A549 (cell line): ENCODE data around the gene DDX49. TPM values are rescaled to one million over a fixed set of nuclear protein-coding genes. Genes with fewer than 3 reads are reported as not detected.
A peak's percentile ranks its signal among the peaks of the same experiment; 100 is the strongest.

ENCODE experiments used
- ATAC-seq, 2 experiments: fragments of 200-7000 bp in 1 of 2; fragments of >200 bp in 1 of 2; cut with Nextera tagmentation in 1 of 2; cut with Tn5 transposase in 1 of 2; 3 replicates each; pipeline versions ENCODE4 v1.8.0 to v1.9.1; 2018 to 2020; ENCODE audit warnings: mild to moderate bottlenecking in 1 of 2, moderate library complexity in 1 of 2
- CTCF ChIA-PET: fragments of 300-600 bp; sonication (Branson Sonifier 250); formaldehyde crosslinking; extraction: SDS; loops from one replicate; lab custom pipeline; 2021; ENCODE audit warnings: antibody characterized with exemption, inconsistent platforms; lab: Yijun Ruan, JAX
- POLR2A ChIA-PET: fragments of 350-600 bp; formaldehyde crosslinking; extraction: SDS; loops from one replicate; lab custom pipeline; 2021; ENCODE audit warnings: antibody characterized with exemption, inconsistent platforms; lab: Yijun Ruan, JAX
- DNase-seq, 2 experiments: peaks; one replicate each; pipeline versions ENCODE4 v3.0.0 to v3.0.0-alpha.2; 2011 to 2016; ENCODE audit warnings: low read depth in 1 of 2, low spot score in 1 of 2
- FAIRE-seq: peaks from 2 replicates; lab custom pipeline; 2011; peaks lifted over from hg19 to GRCh38; lab: Jason Lieb, UNC
- H3K27ac ChIP-seq, 2 experiments: fragments of >200 bp; sonication (Bioruptor Twin); formaldehyde crosslinking; 3 replicates each; pipeline ENCODE4 v1.5.1; 2016 to 2017
- H3K4me1 ChIP-seq: fragments of >200 bp; sonication (Bioruptor Twin); formaldehyde crosslinking; 3 replicates; pipeline ENCODE4 v1.6.1; 2016
- H3K4me2 ChIP-seq: fragments of >200 bp; sonication (Bioruptor Twin); formaldehyde crosslinking; 3 replicates; pipeline ENCODE4 v1.6.1; 2016
- H3K4me3 ChIP-seq: fragments of >200 bp; sonication (Bioruptor Twin); formaldehyde crosslinking; 3 replicates; pipeline ENCODE4 v1.5.1; 2016
- H3K9me3 ChIP-seq: fragments of >200 bp; sonication (Bioruptor Twin); formaldehyde crosslinking; 3 replicates; pipeline ENCODE4 v1.6.1; 2016
- ATOH8 ChIP-seq: fragments of 250-450 bp; sonication (Bioruptor Pico); IDR thresholded peaks from 2 replicates; pipeline ENCODE4 v1.5.0; 2020; ENCODE audit warnings: low read depth, mild to moderate bottlenecking, moderate library complexity
- BHLHE40 ChIP-seq: IDR thresholded peaks from 2 replicates; pipeline ENCODE4 v1.6.1; 2012; ENCODE audit warnings: low read depth, low read length, inconsistent platforms
- CHD2 ChIP-seq: fragments of 150-350 bp; IDR thresholded peaks from 2 replicates; pipeline ENCODE4 v1.6.1; 2014; ENCODE audit warnings: low read length; ENCODE audit not compliant: partially characterized antibody
- EHMT2 ChIP-seq: fragments of 200-600 bp; sonication (generic); IDR thresholded peaks from 2 replicates; pipeline ENCODE4 v1.6.1; 2016; ENCODE audit warnings: antibody characterized with exemption, low read depth, mild to moderate bottlenecking, moderate library complexity
- EP300 ChIP-seq, 2 experiments: fragments of >200 bp; sonication (Bioruptor Twin); formaldehyde crosslinking; IDR thresholded peaks; 2 replicates in 1 of 2; 3 replicates in 1 of 2; pipeline ENCODE4 v1.6.1; 2016 to 2017
- ESRRA ChIP-seq: fragments of 150-350 bp; IDR thresholded peaks from 2 replicates; pipeline ENCODE4 v1.6.1; 2014; ENCODE audit warnings: mild to moderate bottlenecking, low read length, borderline replicate concordance
- HDAC2 ChIP-seq: fragments of 200-600 bp; sonication (generic); IDR thresholded peaks from 2 replicates; pipeline ENCODE4 v1.6.1; 2016
- HMGXB4 ChIP-seq: fragments of 250-450 bp; sonication (Bioruptor Pico); IDR thresholded peaks from 2 replicates; pipeline ENCODE4 v1.5.0; 2021; ENCODE audit warnings: mild to moderate bottlenecking, moderate library complexity, borderline replicate concordance
- KDM5A ChIP-seq: fragments of 200-600 bp; sonication (generic); IDR thresholded peaks from 2 replicates; pipeline ENCODE4 v1.6.1; 2016; ENCODE audit warnings: antibody characterized with exemption, mild to moderate bottlenecking
- NFE2L2 ChIP-seq: fragments of 150-350 bp; conservative IDR thresholded peaks from 2 replicates; pipeline ENCODE4 v1.6.1; 2014; ENCODE audit warnings: low read length
- NPAS2 ChIP-seq: fragments of 250-450 bp; sonication (Bioruptor Pico); IDR thresholded peaks from 2 replicates; pipeline ENCODE4 v1.8.0; 2022; ENCODE audit warnings: mild to moderate bottlenecking, moderate library complexity, borderline replicate concordance
- RARB ChIP-seq: fragments of 250-450 bp; sonication (Bioruptor Pico); IDR thresholded peaks from 2 replicates; pipeline ENCODE4 v1.8.0; 2021; ENCODE audit warnings: mild to moderate bottlenecking, moderate library complexity
- RFX5 ChIP-seq: fragments of 450-650 bp; IDR thresholded peaks from 2 replicates; pipeline ENCODE4 v1.7.1; 2014; ENCODE audit warnings: antibody characterized with exemption, mild to moderate bottlenecking, moderate library complexity
- TP53 ChIP-seq: fragments of 250-450 bp; sonication (Bioruptor Pico); IDR thresholded peaks from 2 replicates; pipeline ENCODE4 v1.5.0; 2021; ENCODE audit warnings: mild to moderate bottlenecking, moderate library complexity
- ZC3H11A ChIP-seq: fragments of 450-650 bp; IDR thresholded peaks from 2 replicates; pipeline ENCODE4 v1.6.1; 2014; ENCODE audit warnings: antibody characterized with exemption, mild to moderate bottlenecking
- ZFP36 ChIP-seq: fragments of 450-650 bp; IDR thresholded peaks from 2 replicates; pipeline ENCODE4 v1.6.1; 2014; ENCODE audit warnings: borderline replicate concordance; ENCODE audit not compliant: partially characterized antibody
- WGBS: methylation state at CpG from one replicate; pipeline ENCODE4 v1.1.6; 2017; ENCODE audit errors: missing lambda C conversion rate; 5-methylcytosine and 5-hydroxymethylcytosine counted together
- polyA plus RNA-seq, 4 experiments: library from polyadenylated mRNA; depleted of rRNA in 3 of 4; stranded (reverse); fragments of >200 nt; fragmentation: RNase III in 1 of 4; extraction: RNeasy Plus Mini Kit Qiagen cat#74134 plus additional on column Dnase treatment in 1 of 4; gene quantifications; 2 replicates in 3 of 4; 3 replicates in 1 of 4; pipeline ENCODE4 v1.2.3, GENCODE V29; 2011 to 2017
- TF ChIP-seq, protein P1 (sequence below): fragments of >200 bp; sonication (Bioruptor Twin); formaldehyde crosslinking; IDR thresholded peaks from 3 replicates; pipeline ENCODE4 v1.6.1; 2016

DDX49 gene
- polyA plus RNA-seq, 2 of the 4 experiments (the other 2 are of a cell fraction): 23.4 to 31.5 TPM

- CTCF ChIA-PET: interaction anchor here (1.4 kb wide), 1 partner anchor 54 kb away, joined by 4 read pairs; no protein-coding TSS in a partner anchor
- Histone ChIP-seq H3K4me3 (no peak overlapping the region), H3K9me3 (no peaks in the 10 kb centered on the region), H3K4me1 (no peaks in the 10 kb centered on the region), H3K27ac (no peak overlapping the region), H3K4me2 (no peak overlapping the region)
- peak; percentile 48 to 60 for DNase-seq
- TF ChIP-seq RFX5 (no peak), RARB (no peak), NPAS2 (no peak), ATOH8 (CRISPR knock-in tag) (no peak), ZFP36 (no peak), KDM5A (no peak), CHD2 (no peak), ZC3H11A (no peak), EHMT2 (no peak), BHLHE40 (no peak), HDAC2 (no peak), ESRRA (no peak)
- TF ChIP-seq, protein P1, sequence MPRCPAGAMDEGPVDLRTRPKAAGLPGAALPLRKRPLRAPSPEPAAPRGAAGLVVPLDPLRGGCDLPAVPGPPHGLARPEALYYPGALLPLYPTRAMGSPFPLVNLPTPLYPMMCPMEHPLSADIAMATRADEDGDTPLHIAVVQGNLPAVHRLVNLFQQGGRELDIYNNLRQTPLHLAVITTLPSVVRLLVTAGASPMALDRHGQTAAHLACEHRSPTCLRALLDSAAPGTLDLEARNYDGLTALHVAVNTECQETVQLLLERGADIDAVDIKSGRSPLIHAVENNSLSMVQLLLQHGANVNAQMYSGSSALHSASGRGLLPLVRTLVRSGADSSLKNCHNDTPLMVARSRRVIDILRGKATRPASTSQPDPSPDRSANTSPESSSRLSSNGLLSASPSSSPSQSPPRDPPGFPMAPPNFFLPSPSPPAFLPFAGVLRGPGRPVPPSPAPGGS: no peak
- peak; percentile 62 to 85 for ATAC-seq
- POLR2A ChIA-PET: interaction anchor here (0.5 kb wide), 1 partner anchor 9 kb away, joined by 3 read pairs; no protein-coding TSS in a partner anchor
- FAIRE-seq: no peak
- 76% methylated on average over 17 of the region's 37 CpGs for whole genome bisulfite sequencing
Measured at GRCh38 chr19:18932216-18932841, 12.8 kb downstream of the DDX49 start.

- WGBS: 95% methylated on average over 12 of the region's 13 CpGs
- no peaks in the 10 kb centered on the region for H3K4me1 ChIP-seq
- no peak for FAIRE-seq
- no peak for ATAC-seq
- no peak for DNase-seq
- ChIA-PET POLR2A (no interaction called here), CTCF (interaction anchor here (1.7 kb wide), 1 partner anchor 62 kb away, joined by 5 read pairs; no protein-coding TSS in a partner anchor)
- no peak overlapping the region for H3K27ac ChIP-seq
- no peak overlapping the region for H3K4me3 ChIP-seq
- no peak for TF ChIP-seq EP300 (IDR thresholded peaks at IDR 0.05)
- no peak for TF ChIP-seq TP53
- no peaks in the 10 kb centered on the region for H3K9me3 ChIP-seq
- no peak overlapping the region for H3K4me2 ChIP-seq
Measured at GRCh38 chr19:18933297-18933696, 13.8 kb downstream of the DDX49 start.

DNA sequence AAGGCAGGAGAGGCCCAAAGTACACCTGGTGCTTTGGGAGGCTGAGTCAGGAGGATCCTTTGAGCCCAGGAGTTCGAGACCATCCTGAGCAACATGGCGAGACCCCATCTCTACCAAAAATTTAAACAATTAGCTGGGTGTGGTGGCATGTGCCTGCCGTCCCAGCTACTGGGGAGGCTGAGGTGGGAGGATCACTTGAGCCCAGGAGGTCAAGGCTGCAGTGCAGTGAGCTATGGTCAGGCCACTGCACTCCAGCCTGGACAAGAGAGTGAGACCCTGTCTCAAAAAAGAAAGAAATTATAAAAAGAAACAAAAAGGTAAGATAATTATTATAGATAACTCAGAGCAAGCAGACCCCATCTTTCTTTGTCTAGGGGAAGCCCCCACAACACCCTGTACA, 19.6 kb downstream of the DDX49 start:
- TF ChIP-seq HMGXB4 (CRISPR knock-in tag) (no peak), ZFP36 (no peak), NFE2L2 (no peak)
- ATAC-seq: no peak
- no peak for FAIRE-seq
- peak overlapping the region in 1 of 2 experiments; percentile 99; a peak in 5 of 6 replicates for H3K27ac ChIP-seq
- peak overlapping the region; percentile 99 for H3K4me2 ChIP-seq
- H3K4me3 ChIP-seq: no peak overlapping the region; the same call in 2 of the 3 replicates
- no peaks in the 10 kb centered on the region for H3K9me3 ChIP-seq
- ChIA-PET CTCF (interaction anchor here (1.0 to 2.0 kb wide), 3 partner anchors 11 to 48 kb away, joined by 3 to 20 read pairs (median 7); no protein-coding TSS in a partner anchor), POLR2A (interaction anchor here (1.5 kb wide), 1 partner anchor 20 kb away, joined by 4 read pairs; the partner anchor contains the start of genes COPE and DDX49)
- DNase-seq: no peak
- peaks cover 8% of the 10 kb centered on the region; the same call in 1 of the 3 replicates for H3K4me1 ChIP-seq
- WGBS: 100% methylated on average over 2 of the region's 3 CpGs
